HEK293 (cell line): ENCODE results near the gene ITPKB.

ENCODE experiments used
- BCL11B ChIP-seq: fragments of 450-650 bp; formaldehyde crosslinking; IDR thresholded peaks from 2 replicates; pipeline ENCODE4 v1.5.1; 2016; ENCODE audit warnings: low read depth, missing biosample characterization, missing genetic modification characterization
- GLI4 ChIP-seq: fragments of 450-650 bp; formaldehyde crosslinking; IDR thresholded peaks from 2 replicates; pipeline ENCODE4 v1.5.1; 2016; ENCODE audit warnings: missing biosample characterization, missing genetic modification characterization
- GLIS1 ChIP-seq: fragments of 450-650 bp; formaldehyde crosslinking; IDR thresholded peaks from 2 replicates; pipeline ENCODE4 v1.5.1; 2016; ENCODE audit warnings: missing biosample characterization, missing genetic modification characterization
- GLIS2 ChIP-seq: fragments of 450-650 bp; formaldehyde crosslinking; IDR thresholded peaks from 2 replicates; pipeline ENCODE4 v1.5.1; 2016; ENCODE audit warnings: missing biosample characterization, missing genetic modification characterization
- HOXA7 ChIP-seq: sonication (generic); formaldehyde crosslinking; IDR thresholded peaks from 2 replicates; pipeline ENCODE4 v1.8.1; 2022; ENCODE audit warnings: missing genetic modification reagents, borderline replicate concordance
- MEIS1 ChIP-seq: sonication (generic); formaldehyde crosslinking; IDR thresholded peaks from 2 replicates; pipeline ENCODE4 v1.8.1; 2022; ENCODE audit warnings: missing genetic modification reagents, mild to moderate bottlenecking, borderline replicate concordance
- TCF7L2 ChIP-seq: IDR thresholded peaks from 2 replicates; pipeline ENCODE4 v1.6.1; 2011; ENCODE audit warnings: low read depth, mild to moderate bottlenecking, inconsistent platforms, low read length, moderate library complexity, borderline replicate concordance
- ZBTB8A ChIP-seq: fragments of 450-650 bp; formaldehyde crosslinking; IDR thresholded peaks from 2 replicates; pipeline ENCODE4 v1.5.1; 2016; ENCODE audit warnings: missing biosample characterization, missing genetic modification characterization
- ZFP37 ChIP-seq: fragments of 450-650 bp; formaldehyde crosslinking; IDR thresholded peaks from 2 replicates; pipeline ENCODE4 v1.5.1; 2016; ENCODE audit warnings: missing biosample characterization, missing genetic modification characterization
- ZNF133 ChIP-seq: fragments of 450-650 bp; formaldehyde crosslinking; IDR thresholded peaks from 2 replicates; pipeline ENCODE4 v1.5.1; 2016; ENCODE audit warnings: missing biosample characterization, missing genetic modification characterization
- ZNF146 ChIP-seq: fragments of 450-650 bp; formaldehyde crosslinking; IDR thresholded peaks from 2 replicates; pipeline ENCODE4 v1.5.1; 2016; ENCODE audit warnings: missing biosample characterization, missing genetic modification characterization
- ZNF23 ChIP-seq: fragments of 450-650 bp; formaldehyde crosslinking; IDR thresholded peaks from 2 replicates; pipeline ENCODE4 v1.5.1; 2016; ENCODE audit warnings: missing biosample characterization, missing genetic modification characterization, borderline replicate concordance
- ZNF274 ChIP-seq, 2 experiments: fragments of 200-500 bp in 1 of 2; fragments of 450-650 bp in 1 of 2; sonication (Bioruptor generic) in 1 of 2; formaldehyde crosslinking in 1 of 2; IDR thresholded peaks; 2 replicates each; pipeline versions ENCODE4 v1.5.1 to v1.6.1; 2014 to 2016; ENCODE audit warnings: borderline replicate concordance in 1 of 2, inconsistent platforms in 1 of 2, low read length in 1 of 2, missing biosample characterization in 1 of 2, missing genetic modification characterization in 1 of 2
- ZNF324 ChIP-seq: fragments of 450-650 bp; formaldehyde crosslinking; IDR thresholded peaks from 2 replicates; pipeline ENCODE4 v1.5.1; 2016; ENCODE audit warnings: missing biosample characterization, missing genetic modification characterization
- ZNF394 ChIP-seq: fragments of 450-650 bp; formaldehyde crosslinking; IDR thresholded peaks from 2 replicates; pipeline ENCODE4 v1.5.1; 2016; ENCODE audit warnings: missing biosample characterization, missing genetic modification characterization, mild to moderate bottlenecking, moderate library complexity, borderline replicate concordance
- ZNF416 ChIP-seq: fragments of 450-650 bp; formaldehyde crosslinking; IDR thresholded peaks from 2 replicates; pipeline ENCODE4 v1.5.1; 2016; ENCODE audit warnings: missing biosample characterization, missing genetic modification characterization
- ZNF433 ChIP-seq: fragments of 450-650 bp; formaldehyde crosslinking; IDR thresholded peaks from 2 replicates; pipeline ENCODE4 v1.5.1; 2016; ENCODE audit warnings: missing biosample characterization, missing genetic modification characterization, low read depth
- ZNF521 ChIP-seq: fragments of 450-650 bp; formaldehyde crosslinking; IDR thresholded peaks from 2 replicates; pipeline ENCODE4 v1.5.1; 2017; ENCODE audit warnings: missing biosample characterization, mild to moderate bottlenecking, missing genetic modification characterization
- ZNF544 ChIP-seq: fragments of 450-650 bp; formaldehyde crosslinking; IDR thresholded peaks from 2 replicates; pipeline ENCODE4 v1.5.0; 2017; ENCODE audit warnings: missing biosample characterization, missing genetic modification characterization
- ZNF549 ChIP-seq: fragments of 450-650 bp; IDR thresholded peaks from 2 replicates; pipeline ENCODE4 v1.5.1; 2018; ENCODE audit warnings: missing biosample characterization, missing genetic modification characterization, mild to moderate bottlenecking, inconsistent platforms, moderate library complexity
- ZNF610 ChIP-seq: fragments of 450-650 bp; formaldehyde crosslinking; IDR thresholded peaks from 2 replicates; pipeline ENCODE4 v1.5.1; 2016; ENCODE audit warnings: missing biosample characterization, missing genetic modification characterization, borderline replicate concordance
- ZNF76 ChIP-seq: fragments of 450-650 bp; formaldehyde crosslinking; IDR thresholded peaks from 2 replicates; pipeline ENCODE4; 2016; ENCODE audit warnings: low read depth, missing biosample characterization, missing genetic modification characterization, borderline replicate concordance
- ZNF791 ChIP-seq: fragments of 450-650 bp; formaldehyde crosslinking; IDR thresholded peaks from 2 replicates; pipeline ENCODE4 v1.5.1; 2016; ENCODE audit warnings: missing biosample characterization, missing genetic modification characterization
- TF ChIP-seq, protein P1 (sequence below): fragments of 450-650 bp; formaldehyde crosslinking; IDR thresholded peaks from 2 replicates; pipeline ENCODE4 v1.5.1; 2016; ENCODE audit warnings: missing biosample characterization, missing genetic modification characterization
- TF ChIP-seq, protein P2 (sequence below): fragments of 450-650 bp; formaldehyde crosslinking; IDR thresholded peaks from 2 replicates; pipeline ENCODE4 v1.5.1; 2016; ENCODE audit warnings: missing biosample characterization, missing genetic modification characterization
- TF ChIP-seq, protein P3 (sequence below): fragments of 450-650 bp; formaldehyde crosslinking; optimal IDR thresholded peaks from 2 replicates; pipeline ENCODE3; 2016; ENCODE audit warnings: missing biosample characterization, mild to moderate bottlenecking, missing genetic modification characterization
- TF ChIP-seq, protein P4 (sequence below): fragments of 450-650 bp; formaldehyde crosslinking; IDR thresholded peaks from 2 replicates; pipeline ENCODE4 v1.5.1; 2016; ENCODE audit warnings: missing biosample characterization, missing genetic modification characterization
- TF ChIP-seq, protein P5 (sequence below): fragments of 450-650 bp; formaldehyde crosslinking; IDR thresholded peaks from 2 replicates; pipeline ENCODE4 v1.5.1; 2016; ENCODE audit warnings: missing biosample characterization, missing genetic modification characterization
- TF ChIP-seq, protein P6 (sequence below): fragments of 450-650 bp; formaldehyde crosslinking; IDR thresholded peaks from 2 replicates; pipeline ENCODE4 v1.5.1; 2016; ENCODE audit warnings: missing biosample characterization, missing genetic modification characterization

The ITPKB gene

DNA sequence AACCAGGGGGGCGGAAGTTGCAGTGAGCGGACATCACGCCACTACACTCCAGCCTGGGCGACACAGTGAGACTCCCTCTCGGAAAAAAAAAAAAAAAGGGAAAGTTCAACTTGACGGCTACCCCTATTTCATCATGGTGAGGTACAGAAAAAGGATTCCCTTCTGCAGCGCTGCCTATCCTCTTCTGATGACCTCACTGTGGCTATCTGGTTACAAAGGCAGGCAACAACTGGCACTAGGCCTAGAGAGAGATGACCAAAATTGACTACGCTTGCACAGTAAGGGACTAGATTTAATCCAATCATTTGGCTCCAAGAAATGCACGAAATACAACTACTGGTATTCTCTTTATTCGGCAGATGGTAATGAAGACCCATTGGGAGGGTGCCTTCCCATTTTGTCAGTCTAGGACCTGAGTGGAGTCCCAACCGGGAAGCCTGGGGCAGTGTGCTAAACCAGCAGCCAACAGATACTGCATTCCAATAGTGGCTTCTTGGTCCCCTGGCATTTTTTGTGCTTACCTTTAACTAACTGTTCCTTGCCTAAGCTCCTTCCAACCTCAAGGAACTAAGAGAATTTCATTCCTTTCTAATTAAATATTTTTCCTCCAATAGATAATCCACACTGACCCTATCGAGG is 36.6 kb downstream of the ITPKB start (continued):
- TF ChIP-seq, protein P1, sequence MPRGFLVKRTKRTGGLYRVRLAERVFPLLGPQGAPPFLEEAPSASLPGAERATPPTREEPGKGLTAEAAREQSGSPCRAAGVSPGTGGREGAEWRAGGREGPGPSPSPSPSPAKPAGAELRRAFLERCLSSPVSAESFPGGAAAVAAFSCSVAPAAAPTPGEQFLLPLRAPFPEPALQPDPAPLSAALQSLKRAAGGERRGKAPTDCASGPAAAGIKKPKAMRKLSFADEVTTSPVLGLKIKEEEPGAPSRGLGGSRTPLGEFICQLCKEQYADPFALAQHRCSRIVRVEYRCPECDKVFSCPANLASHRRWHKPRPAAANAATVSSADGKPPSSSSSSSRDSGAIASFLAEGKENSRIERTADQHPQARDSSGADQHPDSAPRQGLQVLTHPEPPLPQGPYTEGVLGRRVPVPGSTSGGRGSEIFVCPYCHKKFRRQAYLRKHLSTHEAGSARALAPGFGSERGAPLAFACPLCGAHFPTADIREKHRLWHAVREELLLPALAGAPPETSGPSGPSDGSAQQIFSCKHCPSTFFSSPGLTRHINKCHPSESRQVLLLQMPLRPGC (tag by site-specific recombination), result peak; percentile 77; the same call in 1 of the 2 replicates
- TF ChIP-seq MEIS1 (CRISPR knock-in tag) (no peak), ZNF274 (IDR thresholded peaks at IDR 0.05; ENCODE audit: low read length) (no peak), ZNF274 (tag by site-specific recombination; IDR thresholded peaks at IDR 0.05; ENCODE audit: borderline replicate concordance) (no peak), ZFP37 (peak; percentile 42; the same call in 1 of the 2 replicates), BCL11B (tag by site-specific recombination) (no peak), ZNF23 (tag by site-specific recombination) (no peak), ZNF610 (tag by site-specific recombination) (no peak), ZBTB8A (tag by site-specific recombination) (no peak), GLIS2 (tag by site-specific recombination) (no peak), ZNF549 (tag by site-specific recombination) (no peak), ZNF791 (tag by site-specific recombination) (no peak), GLI4 (no peak), ZNF521 (tag by site-specific recombination) (no peak), ZNF544 (tag by site-specific recombination) (no peak), GLIS1 (tag by site-specific recombination) (peak; percentile 27; the same call in 1 of the 2 replicates), TCF7L2 (no peak), HOXA7 (CRISPR knock-in tag) (no peak), ZNF76 (tag by site-specific recombination) (0 out of 2 replicates have a peak, but pooled peaks have one; percentile 38), ZNF433 (tag by site-specific recombination) (no peak), ZNF133 (tag by site-specific recombination) (no peak), ZNF416 (tag by site-specific recombination) (no peak), ZNF146 (tag by site-specific recombination) (no peak), ZNF324 (tag by site-specific recombination) (peak; percentile 80; the same call in 1 of the 2 replicates), ZNF394 (peak; percentile 60; the same call in 1 of the 2 replicates)
- TF ChIP-seq, protein P2, sequence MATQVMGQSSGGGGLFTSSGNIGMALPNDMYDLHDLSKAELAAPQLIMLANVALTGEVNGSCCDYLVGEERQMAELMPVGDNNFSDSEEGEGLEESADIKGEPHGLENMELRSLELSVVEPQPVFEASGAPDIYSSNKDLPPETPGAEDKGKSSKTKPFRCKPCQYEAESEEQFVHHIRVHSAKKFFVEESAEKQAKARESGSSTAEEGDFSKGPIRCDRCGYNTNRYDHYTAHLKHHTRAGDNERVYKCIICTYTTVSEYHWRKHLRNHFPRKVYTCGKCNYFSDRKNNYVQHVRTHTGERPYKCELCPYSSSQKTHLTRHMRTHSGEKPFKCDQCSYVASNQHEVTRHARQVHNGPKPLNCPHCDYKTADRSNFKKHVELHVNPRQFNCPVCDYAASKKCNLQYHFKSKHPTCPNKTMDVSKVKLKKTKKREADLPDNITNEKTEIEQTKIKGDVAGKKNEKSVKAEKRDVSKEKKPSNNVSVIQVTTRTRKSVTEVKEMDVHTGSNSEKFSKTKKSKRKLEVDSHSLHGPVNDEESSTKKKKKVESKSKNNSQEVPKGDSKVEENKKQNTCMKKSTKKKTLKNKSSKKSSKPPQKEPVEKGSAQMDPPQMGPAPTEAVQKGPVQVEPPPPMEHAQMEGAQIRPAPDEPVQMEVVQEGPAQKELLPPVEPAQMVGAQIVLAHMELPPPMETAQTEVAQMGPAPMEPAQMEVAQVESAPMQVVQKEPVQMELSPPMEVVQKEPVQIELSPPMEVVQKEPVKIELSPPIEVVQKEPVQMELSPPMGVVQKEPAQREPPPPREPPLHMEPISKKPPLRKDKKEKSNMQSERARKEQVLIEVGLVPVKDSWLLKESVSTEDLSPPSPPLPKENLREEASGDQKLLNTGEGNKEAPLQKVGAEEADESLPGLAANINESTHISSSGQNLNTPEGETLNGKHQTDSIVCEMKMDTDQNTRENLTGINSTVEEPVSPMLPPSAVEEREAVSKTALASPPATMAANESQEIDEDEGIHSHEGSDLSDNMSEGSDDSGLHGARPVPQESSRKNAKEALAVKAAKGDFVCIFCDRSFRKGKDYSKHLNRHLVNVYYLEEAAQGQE (tag by site-specific recombination), result peak; percentile 12; the same call in 1 of the 2 replicates
- TF ChIP-seq, protein P3, sequence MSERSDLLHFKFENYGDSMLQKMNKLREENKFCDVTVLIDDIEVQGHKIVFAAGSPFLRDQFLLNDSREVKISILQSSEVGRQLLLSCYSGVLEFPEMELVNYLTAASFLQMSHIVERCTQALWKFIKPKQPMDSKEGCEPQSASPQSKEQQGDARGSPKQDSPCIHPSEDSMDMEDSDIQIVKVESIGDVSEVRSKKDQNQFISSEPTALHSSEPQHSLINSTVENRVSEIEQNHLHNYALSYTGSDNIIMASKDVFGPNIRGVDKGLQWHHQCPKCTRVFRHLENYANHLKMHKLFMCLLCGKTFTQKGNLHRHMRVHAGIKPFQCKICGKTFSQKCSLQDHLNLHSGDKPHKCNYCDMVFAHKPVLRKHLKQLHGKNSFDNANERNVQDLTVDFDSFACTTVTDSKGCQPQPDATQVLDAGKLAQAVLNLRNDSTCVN (tag by site-specific recombination), result no peak
- TF ChIP-seq, protein P4, sequence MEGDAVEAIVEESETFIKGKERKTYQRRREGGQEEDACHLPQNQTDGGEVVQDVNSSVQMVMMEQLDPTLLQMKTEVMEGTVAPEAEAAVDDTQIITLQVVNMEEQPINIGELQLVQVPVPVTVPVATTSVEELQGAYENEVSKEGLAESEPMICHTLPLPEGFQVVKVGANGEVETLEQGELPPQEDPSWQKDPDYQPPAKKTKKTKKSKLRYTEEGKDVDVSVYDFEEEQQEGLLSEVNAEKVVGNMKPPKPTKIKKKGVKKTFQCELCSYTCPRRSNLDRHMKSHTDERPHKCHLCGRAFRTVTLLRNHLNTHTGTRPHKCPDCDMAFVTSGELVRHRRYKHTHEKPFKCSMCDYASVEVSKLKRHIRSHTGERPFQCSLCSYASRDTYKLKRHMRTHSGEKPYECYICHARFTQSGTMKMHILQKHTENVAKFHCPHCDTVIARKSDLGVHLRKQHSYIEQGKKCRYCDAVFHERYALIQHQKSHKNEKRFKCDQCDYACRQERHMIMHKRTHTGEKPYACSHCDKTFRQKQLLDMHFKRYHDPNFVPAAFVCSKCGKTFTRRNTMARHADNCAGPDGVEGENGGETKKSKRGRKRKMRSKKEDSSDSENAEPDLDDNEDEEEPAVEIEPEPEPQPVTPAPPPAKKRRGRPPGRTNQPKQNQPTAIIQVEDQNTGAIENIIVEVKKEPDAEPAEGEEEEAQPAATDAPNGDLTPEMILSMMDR (tag by site-specific recombination), result no peak
- TF ChIP-seq, protein P5, sequence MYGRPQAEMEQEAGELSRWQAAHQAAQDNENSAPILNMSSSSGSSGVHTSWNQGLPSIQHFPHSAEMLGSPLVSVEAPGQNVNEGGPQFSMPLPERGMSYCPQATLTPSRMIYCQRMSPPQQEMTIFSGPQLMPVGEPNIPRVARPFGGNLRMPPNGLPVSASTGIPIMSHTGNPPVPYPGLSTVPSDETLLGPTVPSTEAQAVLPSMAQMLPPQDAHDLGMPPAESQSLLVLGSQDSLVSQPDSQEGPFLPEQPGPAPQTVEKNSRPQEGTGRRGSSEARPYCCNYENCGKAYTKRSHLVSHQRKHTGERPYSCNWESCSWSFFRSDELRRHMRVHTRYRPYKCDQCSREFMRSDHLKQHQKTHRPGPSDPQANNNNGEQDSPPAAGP (tag by site-specific recombination), result peak; percentile 87
- TF ChIP-seq, protein P6, sequence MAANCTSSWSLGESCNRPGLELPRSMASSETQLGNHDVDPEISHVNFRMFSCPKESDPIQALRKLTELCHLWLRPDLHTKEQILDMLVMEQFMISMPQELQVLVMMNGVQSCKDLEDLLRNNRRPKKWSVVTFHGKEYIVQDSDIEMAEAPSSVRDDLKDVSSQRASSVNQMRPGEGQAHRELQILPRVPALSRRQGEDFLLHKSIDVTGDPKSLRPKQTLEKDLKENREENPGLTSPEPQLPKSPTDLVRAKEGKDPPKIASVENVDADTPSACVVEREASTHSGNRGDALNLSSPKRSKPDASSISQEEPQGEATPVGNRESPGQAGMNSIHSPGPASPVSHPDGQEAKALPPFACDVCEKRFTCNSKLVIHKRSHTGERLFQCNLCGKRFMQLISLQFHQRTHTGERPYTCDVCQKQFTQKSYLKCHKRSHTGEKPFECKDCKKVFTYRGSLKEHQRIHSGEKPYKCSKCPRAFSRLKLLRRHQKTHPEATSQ (tag by site-specific recombination), result no peak
